GM13977 (cell line): ENCODE data around the gene EIPR1.

ENCODE experiments used
- DNase-seq: peaks from one replicate; pipeline ENCODE4 v3.0.0; 2012; ENCODE audit warnings: low spot score
- in situ Hi-C: fragments of 300-500 bp; cut with MboI; formaldehyde crosslinking; loops from one replicate; pipeline ENCODE4 v1.12.0; 2022; ENCODE audit warnings: low sequenced_read_pairs, low pct_unique_long_range_greater_than_20kb, mixed read lengths, inconsistent platforms; ENCODE audit not compliant: unreplicated experiment
- TF ChIP-seq, protein P1 (sequence below): IDR thresholded peaks from 2 replicates; pipeline ENCODE4 v1.5.1; 2012; ENCODE audit warnings: mild to moderate bottlenecking, control low read depth; ENCODE audit not compliant: insufficient read depth; ENCODE audit errors: extremely low read depth, missing control alignments

Gene EIPR1

DNA sequence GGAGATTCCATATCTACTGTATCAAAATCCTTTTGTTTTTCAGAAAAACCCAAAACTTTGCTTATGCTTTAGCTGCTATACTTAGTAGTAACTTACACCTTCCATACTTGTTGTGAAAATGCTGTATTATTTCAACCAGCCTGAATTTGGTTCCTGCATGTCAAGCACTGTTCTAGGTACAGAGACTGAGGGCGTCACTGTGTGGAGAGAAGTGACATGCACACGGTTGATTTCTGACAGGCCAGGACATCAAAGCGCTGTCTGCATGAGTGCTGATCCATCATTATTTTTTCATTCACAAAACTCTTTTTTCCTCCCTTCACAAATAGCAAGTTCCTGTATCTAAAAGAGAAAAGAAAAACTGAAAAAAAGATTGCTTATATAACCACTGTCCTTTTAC lies 33.5 kb upstream of the EIPR1 start:
- in situ Hi-C loops: no loop called here
- DNase-seq: no peak
- TF ChIP-seq, protein P1, sequence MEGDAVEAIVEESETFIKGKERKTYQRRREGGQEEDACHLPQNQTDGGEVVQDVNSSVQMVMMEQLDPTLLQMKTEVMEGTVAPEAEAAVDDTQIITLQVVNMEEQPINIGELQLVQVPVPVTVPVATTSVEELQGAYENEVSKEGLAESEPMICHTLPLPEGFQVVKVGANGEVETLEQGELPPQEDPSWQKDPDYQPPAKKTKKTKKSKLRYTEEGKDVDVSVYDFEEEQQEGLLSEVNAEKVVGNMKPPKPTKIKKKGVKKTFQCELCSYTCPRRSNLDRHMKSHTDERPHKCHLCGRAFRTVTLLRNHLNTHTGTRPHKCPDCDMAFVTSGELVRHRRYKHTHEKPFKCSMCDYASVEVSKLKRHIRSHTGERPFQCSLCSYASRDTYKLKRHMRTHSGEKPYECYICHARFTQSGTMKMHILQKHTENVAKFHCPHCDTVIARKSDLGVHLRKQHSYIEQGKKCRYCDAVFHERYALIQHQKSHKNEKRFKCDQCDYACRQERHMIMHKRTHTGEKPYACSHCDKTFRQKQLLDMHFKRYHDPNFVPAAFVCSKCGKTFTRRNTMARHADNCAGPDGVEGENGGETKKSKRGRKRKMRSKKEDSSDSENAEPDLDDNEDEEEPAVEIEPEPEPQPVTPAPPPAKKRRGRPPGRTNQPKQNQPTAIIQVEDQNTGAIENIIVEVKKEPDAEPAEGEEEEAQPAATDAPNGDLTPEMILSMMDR: no peak

- no peak for DNase-seq
- in situ Hi-C loops: no loop called here
- TF ChIP-seq, protein P1: no peak
Observed at GRCh38 chr2:3409627-3410170, 32.1 kb upstream of the EIPR1 start.

DNA sequence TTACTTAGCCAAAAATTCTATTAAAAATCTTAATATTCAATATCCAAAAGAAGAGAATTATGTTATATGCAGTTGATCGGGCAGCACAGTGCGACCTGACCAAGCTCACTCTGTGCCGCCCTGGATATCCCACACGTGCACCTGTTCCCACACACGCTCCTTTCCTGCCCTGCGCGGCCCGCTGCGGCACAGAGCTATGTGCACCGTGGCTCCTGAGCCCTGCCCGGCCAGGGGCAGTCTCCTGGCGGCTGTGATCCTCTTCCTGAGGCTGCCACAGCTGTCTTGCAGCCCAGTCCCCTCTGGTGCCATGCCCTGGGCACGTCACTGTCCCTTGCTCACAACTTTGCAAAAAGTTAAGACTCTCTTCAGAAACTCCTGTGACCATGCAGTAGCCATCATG lies 31.2 kb upstream of the EIPR1 start:
- in situ Hi-C loops: no loop called here
- TF ChIP-seq, protein P1: no peak
- no peak for DNase-seq

- TF ChIP-seq, protein P1: no peak
- DNase-seq: no peak
- in situ Hi-C loops: no loop called here
Observed at GRCh38 chr2:3406501-3406900, 28.9 kb upstream of the EIPR1 start.

- TF ChIP-seq, protein P1: no peak
- in situ Hi-C loops: no loop called here
- DNase-seq: no peak
Observed at GRCh38 chr2:3405876-3406275, 28.3 kb upstream of the EIPR1 start.

GRCh38 chr2:3405307-3405706 lies 27.7 kb upstream of the EIPR1 start:
- in situ Hi-C loops: no loop called here
- TF ChIP-seq, protein P1: no peak
- DNase-seq: no peak

GRCh38 chr2:3404349-3404894 lies 26.8 kb upstream of the EIPR1 start:
- TF ChIP-seq, protein P1: no peak
- DNase-seq: no peak
- in situ Hi-C loops: no loop called here
